ENCODE measurements around the gene RASA1. TPM values are rescaled to one million over a fixed set of nuclear protein-coding genes. Genes with fewer than 3 reads are reported as not detected.

The RASA1 gene
- total RNA-seq, 4 donors from 2014 or later, result 23.8 to 27.2 (median 26.0) TPM

GRCh38 chr5:87437724-87438123, 170.0 kb downstream of the RASA1 start:
- no peak overlapping the region for H3K27ac ChIP-seq
- H3K36me3 ChIP-seq, result no peaks in the 10 kb centered on the region
- no peak for ATAC-seq
- 71 to 86% methylated on average over 1 of the region's 1 CpG for WGBS, 2 donors (ENCODE audit: low coverage in 1 of 2)
- TF ChIP-seq EP300 (IDR thresholded peaks at IDR 0.05) (no peak), CTCF (IDR thresholded peaks at IDR 0.05) (no peak), POLR2A (IDR thresholded peaks at IDR 0.05) (no peak), POLR2AphosphoS5 (IDR thresholded peaks at IDR 0.05) (no peak)
- no peaks in the 10 kb centered on the region for H3K4me1 ChIP-seq
- H3K4me3 ChIP-seq, result no peak overlapping the region
- no peaks in the 10 kb centered on the region for H3K27me3 ChIP-seq
- peaks cover 0 to 5% (median 0%) of the 10 kb centered on the region in 3 donors for H3K9me3 ChIP-seq

- H3K36me3 ChIP-seq, result no peaks in the 10 kb centered on the region
- WGBS, 2 donors (ENCODE audit: low coverage in 1 of 2), result 74 to 88% methylated on average over 2 of the region's 2 CpGs
- no peak for ATAC-seq
- H3K4me1 ChIP-seq, result no peaks in the 10 kb centered on the region
- TF ChIP-seq CTCF (IDR thresholded peaks at IDR 0.05) (no peak), POLR2AphosphoS5 (IDR thresholded peaks at IDR 0.05) (no peak)
- H3K9me3 ChIP-seq, result peaks cover 0 to 5% (median 0%) of the 10 kb centered on the region in 3 donors
- no peak overlapping the region for H3K27ac ChIP-seq
- H3K27me3 ChIP-seq, result no peaks in the 10 kb centered on the region
- H3K4me3 ChIP-seq, result no peak overlapping the region
These were observed 170.5 kb downstream of the RASA1 start for GRCh38 chr5:87438231-87438630.

Small RNA genes within 50 kb of the gene (small RNA-seq; reads per million reads assigned to genes)
- gene RN7SL629P (0 reads per million in 4 donors), gene RNU6-606P (0 reads per million in 4 donors), gene RNU6-727P (0 reads per million in 4 donors)

Other genes with a start within 250 kb of the RASA1 start
- 100 to 1,000 TPM in 2 of 4 donors, 10 to 100 TPM in 2; 32.0 to 125 (median 81.0) TPM for gene CCNH, start 145.0 kb downstream of the RASA1 start, total RNA-seq